ENCODE results near the gene RRBP1.

The RRBP1 gene

DNA sequence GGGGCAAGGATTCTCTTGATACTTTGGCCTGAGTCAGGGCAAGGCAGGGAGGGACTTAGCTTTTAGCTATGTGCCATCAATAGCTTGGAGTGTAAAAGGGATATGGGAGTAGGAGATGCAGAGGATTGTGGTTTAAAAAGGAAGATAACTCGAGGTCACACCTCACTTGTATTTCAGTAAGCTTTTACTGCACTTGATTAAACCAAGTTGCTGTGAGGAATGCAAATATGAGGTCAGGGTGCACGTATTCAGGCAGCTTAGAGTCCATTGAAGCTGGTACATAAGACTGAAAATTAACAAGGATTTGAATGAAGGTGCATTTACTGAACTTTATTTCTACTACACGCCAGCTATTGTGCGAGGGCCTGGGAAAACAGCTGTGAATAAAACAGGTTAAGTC is 80.1 kb downstream of the RRBP1 start:
- peaks cover 51% of the 10 kb centered on the region for H3K36me3 ChIP-seq (ENCODE audit: insufficient read depth, low read length)
- H3K27me3 ChIP-seq (ENCODE audit: insufficient read depth, low read length, poor library complexity, severe bottlenecking), result no peaks in the 10 kb centered on the region
- TF ChIP-seq EZH2phosphoT487 (IDR thresholded peaks at IDR 0.05; ENCODE audit: borderline replicate concordance), result no peak
- TF ChIP-seq, protein P1, sequence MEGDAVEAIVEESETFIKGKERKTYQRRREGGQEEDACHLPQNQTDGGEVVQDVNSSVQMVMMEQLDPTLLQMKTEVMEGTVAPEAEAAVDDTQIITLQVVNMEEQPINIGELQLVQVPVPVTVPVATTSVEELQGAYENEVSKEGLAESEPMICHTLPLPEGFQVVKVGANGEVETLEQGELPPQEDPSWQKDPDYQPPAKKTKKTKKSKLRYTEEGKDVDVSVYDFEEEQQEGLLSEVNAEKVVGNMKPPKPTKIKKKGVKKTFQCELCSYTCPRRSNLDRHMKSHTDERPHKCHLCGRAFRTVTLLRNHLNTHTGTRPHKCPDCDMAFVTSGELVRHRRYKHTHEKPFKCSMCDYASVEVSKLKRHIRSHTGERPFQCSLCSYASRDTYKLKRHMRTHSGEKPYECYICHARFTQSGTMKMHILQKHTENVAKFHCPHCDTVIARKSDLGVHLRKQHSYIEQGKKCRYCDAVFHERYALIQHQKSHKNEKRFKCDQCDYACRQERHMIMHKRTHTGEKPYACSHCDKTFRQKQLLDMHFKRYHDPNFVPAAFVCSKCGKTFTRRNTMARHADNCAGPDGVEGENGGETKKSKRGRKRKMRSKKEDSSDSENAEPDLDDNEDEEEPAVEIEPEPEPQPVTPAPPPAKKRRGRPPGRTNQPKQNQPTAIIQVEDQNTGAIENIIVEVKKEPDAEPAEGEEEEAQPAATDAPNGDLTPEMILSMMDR (conservative IDR thresholded peaks at IDR 0.05; ENCODE audit: low read length), result no peak
- H3K9me3 ChIP-seq (ENCODE audit: insufficient read depth, low read depth, low read length), result no peaks in the 10 kb centered on the region
- no peak overlapping the region for H3K4me3 ChIP-seq (ENCODE audit: low read length, poor library complexity, severe bottlenecking)
- H3F3A ChIP-seq (ENCODE audit: low read depth), result no peaks in the 10 kb centered on the region
- no peak overlapping the region for H3K9ac ChIP-seq (ENCODE audit: low read depth, low read length, poor library complexity, severe bottlenecking)
- peaks cover 25% of the 10 kb centered on the region for H4K20me1 ChIP-seq (ENCODE audit: insufficient read depth, low read length, poor library complexity, severe bottlenecking)
- peaks cover 43% of the 10 kb centered on the region for H3K79me2 ChIP-seq (ENCODE audit: insufficient read depth, low read length)
- H3K4me2 ChIP-seq (ENCODE audit: low read depth, low read length, poor library complexity, severe bottlenecking), result no peak overlapping the region
- H3K4me1 ChIP-seq (ENCODE audit: insufficient read depth, low read length, poor library complexity, severe bottlenecking), result no peaks in the 10 kb centered on the region
- no peaks in the 10 kb centered on the region for H3K9me2 ChIP-seq (replicated peaks; ENCODE audit: low read depth, low read length)
- no peak overlapping the region for H2AFZ ChIP-seq (ENCODE audit: low read length)

DNA sequence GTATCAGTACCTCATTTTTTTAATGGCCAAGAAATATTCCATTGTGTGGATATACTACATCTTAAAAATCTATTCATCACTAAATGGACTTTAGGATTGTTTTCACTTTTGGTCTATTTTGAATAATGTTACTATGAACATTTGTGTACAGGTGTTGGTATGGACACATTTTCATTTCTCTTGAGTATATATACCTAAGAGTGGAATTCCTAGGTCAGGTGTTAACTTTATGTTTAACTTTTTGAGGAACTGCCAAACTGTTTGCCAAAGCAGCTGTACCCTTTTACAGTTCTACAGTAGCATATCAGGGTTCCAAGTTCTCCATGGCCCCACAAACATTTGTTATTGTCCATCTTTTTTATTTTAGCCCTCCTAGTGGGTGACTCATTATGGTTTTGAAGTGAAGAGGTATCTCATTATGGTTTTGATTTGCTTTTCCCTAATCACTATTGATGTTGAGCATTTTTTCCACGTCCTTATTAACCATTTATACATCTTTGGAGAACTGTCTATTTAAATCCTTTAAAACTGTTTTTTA is 84.0 kb downstream of the RRBP1 start:
- no peaks in the 10 kb centered on the region for H3K27me3 ChIP-seq (ENCODE audit: insufficient read depth, low read length, poor library complexity, severe bottlenecking)
- no peak overlapping the region for H3K4me3 ChIP-seq (ENCODE audit: low read length, poor library complexity, severe bottlenecking)
- peaks cover 10% of the 10 kb centered on the region for H3K4me1 ChIP-seq (ENCODE audit: insufficient read depth, low read length, poor library complexity, severe bottlenecking)
- H3K79me2 ChIP-seq (ENCODE audit: insufficient read depth, low read length), result peaks cover 81% of the 10 kb centered on the region
- H3K9me2 ChIP-seq (replicated peaks; ENCODE audit: low read depth, low read length), result no peaks in the 10 kb centered on the region
- H3K9ac ChIP-seq (ENCODE audit: low read depth, low read length, poor library complexity, severe bottlenecking), result no peak overlapping the region
- H4K20me1 ChIP-seq (ENCODE audit: insufficient read depth, low read length, poor library complexity, severe bottlenecking), result peaks cover 42% of the 10 kb centered on the region
- H3K9me3 ChIP-seq (ENCODE audit: insufficient read depth, low read depth, low read length), result no peaks in the 10 kb centered on the region
- no peak overlapping the region for H3K4me2 ChIP-seq (ENCODE audit: low read depth, low read length, poor library complexity, severe bottlenecking)
- TF ChIP-seq EZH2phosphoT487 (IDR thresholded peaks at IDR 0.05; ENCODE audit: borderline replicate concordance), result no peak
- TF ChIP-seq, protein P1 (conservative IDR thresholded peaks at IDR 0.05; ENCODE audit: low read length), result no peak
- no peak overlapping the region for H2AFZ ChIP-seq (ENCODE audit: low read length)
- no peaks in the 10 kb centered on the region for H3F3A ChIP-seq (ENCODE audit: low read depth)
- peaks cover 22% of the 10 kb centered on the region for H3K36me3 ChIP-seq (ENCODE audit: insufficient read depth, low read length)

DNA sequence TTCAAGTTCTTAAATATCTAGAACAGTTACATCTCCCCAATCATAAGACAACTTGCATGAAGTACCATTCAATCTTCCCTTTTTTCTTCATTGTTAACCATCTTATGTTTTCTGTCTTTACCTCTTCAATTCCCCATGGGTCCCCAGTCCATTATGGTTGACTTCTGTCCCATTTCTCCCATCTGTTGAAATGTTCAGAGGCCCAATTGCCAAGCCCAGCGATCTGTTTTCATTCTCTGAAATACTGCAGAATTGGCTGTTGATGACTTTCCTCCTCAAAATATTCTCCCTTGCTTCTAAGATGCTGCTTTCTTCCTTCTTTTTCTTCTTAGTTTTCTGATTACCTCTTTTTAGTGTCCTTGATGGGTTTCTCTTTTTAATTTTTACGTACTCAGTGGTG is 86.2 kb downstream of the RRBP1 start:
- Histone ChIP-seq H2AFZ (ENCODE audit: low read length) (no peak overlapping the region), H3F3A (ENCODE audit: low read depth) (no peaks in the 10 kb centered on the region), H3K4me3 (ENCODE audit: low read length, poor library complexity, severe bottlenecking) (no peak overlapping the region), H3K4me1 (ENCODE audit: insufficient read depth, low read length, poor library complexity, severe bottlenecking) (peaks cover 10% of the 10 kb centered on the region), H3K27me3 (ENCODE audit: insufficient read depth, low read length, poor library complexity, severe bottlenecking) (no peaks in the 10 kb centered on the region), H3K36me3 (ENCODE audit: insufficient read depth, low read length) (peaks cover 5% of the 10 kb centered on the region; the same call in 1 of the 2 replicates), H3K79me2 (ENCODE audit: insufficient read depth, low read length) (peaks cover 93% of the 10 kb centered on the region), H3K9ac (ENCODE audit: low read depth, low read length, poor library complexity, severe bottlenecking) (no peak overlapping the region), H3K9me3 (ENCODE audit: insufficient read depth, low read depth, low read length) (no peaks in the 10 kb centered on the region), H4K20me1 (ENCODE audit: insufficient read depth, low read length, poor library complexity, severe bottlenecking) (peaks cover 46% of the 10 kb centered on the region), H3K4me2 (ENCODE audit: low read depth, low read length, poor library complexity, severe bottlenecking) (no peak overlapping the region), H3K9me2 (replicated peaks; ENCODE audit: low read depth, low read length) (no peaks in the 10 kb centered on the region)
- TF ChIP-seq, protein P1 (conservative IDR thresholded peaks at IDR 0.05; ENCODE audit: low read length), result no peak
- no peak for TF ChIP-seq EZH2phosphoT487 (IDR thresholded peaks at IDR 0.05; ENCODE audit: borderline replicate concordance)
